Measurements from ENCODE around the gene PIN1.

Gene PIN1

DNA sequence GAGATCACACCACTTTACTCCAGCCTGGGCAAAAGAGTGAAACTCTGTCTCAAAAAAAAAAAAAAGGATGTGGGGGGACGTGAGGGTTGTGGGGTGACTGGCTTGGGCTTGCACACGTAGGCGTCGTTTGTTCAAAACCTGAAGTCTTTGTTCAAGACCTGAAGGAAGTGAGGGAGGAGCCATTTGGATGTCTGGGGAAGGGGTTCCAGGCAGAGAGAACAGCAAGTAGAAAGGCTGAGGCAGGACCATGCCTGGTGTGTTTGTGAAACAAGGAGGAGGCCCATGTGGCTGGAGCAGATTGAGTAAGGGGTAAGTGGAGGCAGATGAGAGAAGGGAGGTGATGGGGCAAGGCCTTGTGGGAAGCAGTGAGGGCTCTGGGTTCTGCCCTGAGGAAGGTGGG is 27.8 kb downstream of the PIN1 start:
- DNase-seq (ENCODE audit: extremely low spot score), result no peak
- CTCF ChIA-PET, result interaction anchor here (0.6 kb wide), 1 partner anchor 249 kb away, joined by 3 read pairs; no protein-coding TSS in a partner anchor
- POLR2A ChIA-PET, result no interaction called here
- TF ChIP-seq, protein P1, sequence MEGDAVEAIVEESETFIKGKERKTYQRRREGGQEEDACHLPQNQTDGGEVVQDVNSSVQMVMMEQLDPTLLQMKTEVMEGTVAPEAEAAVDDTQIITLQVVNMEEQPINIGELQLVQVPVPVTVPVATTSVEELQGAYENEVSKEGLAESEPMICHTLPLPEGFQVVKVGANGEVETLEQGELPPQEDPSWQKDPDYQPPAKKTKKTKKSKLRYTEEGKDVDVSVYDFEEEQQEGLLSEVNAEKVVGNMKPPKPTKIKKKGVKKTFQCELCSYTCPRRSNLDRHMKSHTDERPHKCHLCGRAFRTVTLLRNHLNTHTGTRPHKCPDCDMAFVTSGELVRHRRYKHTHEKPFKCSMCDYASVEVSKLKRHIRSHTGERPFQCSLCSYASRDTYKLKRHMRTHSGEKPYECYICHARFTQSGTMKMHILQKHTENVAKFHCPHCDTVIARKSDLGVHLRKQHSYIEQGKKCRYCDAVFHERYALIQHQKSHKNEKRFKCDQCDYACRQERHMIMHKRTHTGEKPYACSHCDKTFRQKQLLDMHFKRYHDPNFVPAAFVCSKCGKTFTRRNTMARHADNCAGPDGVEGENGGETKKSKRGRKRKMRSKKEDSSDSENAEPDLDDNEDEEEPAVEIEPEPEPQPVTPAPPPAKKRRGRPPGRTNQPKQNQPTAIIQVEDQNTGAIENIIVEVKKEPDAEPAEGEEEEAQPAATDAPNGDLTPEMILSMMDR (IDR thresholded peaks at IDR 0.05; ENCODE audit: control extremely low read depth, extremely low read depth, low read depth, missing control alignments), result no peak

DNA sequence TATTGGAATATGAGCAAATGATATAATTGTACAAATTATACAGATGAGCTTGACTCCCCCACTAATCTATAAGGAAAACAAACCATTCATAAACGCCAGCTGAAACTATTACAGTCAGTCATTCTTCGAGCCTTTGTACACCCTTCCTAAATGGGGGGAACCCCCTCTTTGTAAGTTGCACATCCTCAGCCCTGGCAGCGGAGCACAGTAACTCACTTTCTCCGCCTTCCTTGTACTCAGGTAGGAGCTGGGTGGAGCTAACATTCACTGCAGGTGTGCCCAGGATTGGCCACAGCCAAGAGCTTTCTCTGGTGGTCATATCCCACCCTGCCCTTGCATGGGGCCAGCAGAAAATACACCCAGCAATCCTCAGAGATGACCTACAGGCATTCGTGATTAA is 28.6 kb downstream of the PIN1 start:
- POLR2A ChIA-PET, result no interaction called here
- CTCF ChIA-PET, result no interaction called here
- TF ChIP-seq, protein P1 (IDR thresholded peaks at IDR 0.05; ENCODE audit: control extremely low read depth, extremely low read depth, low read depth, missing control alignments), result no peak
- no peak for DNase-seq (ENCODE audit: extremely low spot score)

DNA sequence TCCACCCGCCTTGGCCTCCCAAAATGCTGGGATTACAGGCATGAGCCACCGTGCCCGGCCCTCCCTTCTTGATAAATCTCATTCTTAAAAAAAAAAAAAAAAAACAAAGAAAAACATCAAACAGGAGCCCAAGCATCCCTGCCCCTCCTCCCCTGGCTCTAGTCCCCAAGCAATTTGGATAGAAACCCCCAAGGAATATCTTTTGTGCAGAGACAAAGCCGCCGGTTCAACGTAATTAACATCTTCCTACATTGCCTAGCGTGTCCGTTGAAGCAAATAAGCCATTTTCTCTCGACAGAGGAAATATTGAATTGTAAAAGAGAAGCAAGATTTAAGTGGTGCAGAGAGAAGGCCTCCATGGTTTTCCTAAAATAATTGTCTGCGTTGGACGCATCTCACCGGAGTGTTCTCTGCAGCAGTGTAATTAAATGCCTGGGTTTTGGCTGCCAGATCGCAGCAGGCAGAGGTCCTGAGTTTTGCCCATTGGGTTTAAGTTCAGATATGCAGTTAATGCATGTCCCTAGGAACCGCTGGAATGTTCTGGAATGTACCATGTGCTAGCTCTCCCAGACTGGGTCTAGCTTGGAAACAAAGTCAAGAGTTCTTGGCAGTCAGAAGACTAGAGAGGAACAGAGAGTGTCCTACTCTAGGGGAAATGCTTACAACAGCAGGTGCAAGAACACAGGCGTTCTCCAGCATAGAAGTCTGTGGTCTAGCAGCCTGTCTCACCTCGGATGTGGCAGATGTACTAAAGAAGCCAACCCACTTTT is 30.8 kb downstream of the PIN1 start:
- DNase-seq (ENCODE audit: extremely low spot score), result no peak
- ChIA-PET POLR2A (no interaction called here), CTCF (no interaction called here)
- TF ChIP-seq, protein P1 (IDR thresholded peaks at IDR 0.05; ENCODE audit: control extremely low read depth, extremely low read depth, low read depth, missing control alignments), result no peak

DNA sequence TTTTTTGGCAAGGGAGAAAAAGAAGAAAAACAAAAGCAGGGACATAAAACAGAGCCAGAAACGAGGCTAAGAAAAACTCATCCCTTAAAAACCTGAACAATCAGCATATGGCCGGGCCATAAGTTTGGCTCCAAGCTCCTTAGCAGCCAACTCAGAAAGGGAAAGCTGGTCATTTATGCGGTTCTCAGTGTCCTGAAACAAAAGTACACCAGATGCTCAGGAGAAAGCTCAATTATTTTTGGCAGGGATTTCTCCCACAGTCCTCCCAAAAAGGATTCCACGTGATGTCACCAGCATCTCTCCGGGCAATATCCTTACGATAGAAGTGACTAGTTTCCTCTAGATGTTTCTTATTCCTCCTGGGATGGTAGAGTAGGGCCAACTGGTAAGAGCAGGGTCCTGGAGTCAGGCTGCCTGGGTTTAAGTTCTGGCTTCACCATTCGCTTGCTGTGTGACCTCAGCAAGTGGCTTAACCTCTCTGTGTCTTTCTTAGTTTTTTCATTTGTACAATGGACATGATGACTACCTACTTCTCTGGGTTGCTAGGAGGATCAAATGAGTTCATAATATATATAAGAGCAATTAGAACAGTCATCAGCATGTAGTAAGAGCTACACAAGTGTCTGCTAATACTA is 34.0 kb downstream of the PIN1 start:
- POLR2A ChIA-PET, result no interaction called here
- CTCF ChIA-PET, result interaction anchor here (1.0 kb wide), 1 partner anchor 9 kb away, joined by 3 read pairs; no protein-coding TSS in a partner anchor
- DNase-seq (ENCODE audit: extremely low spot score), result no peak
- TF ChIP-seq, protein P1 (IDR thresholded peaks at IDR 0.05; ENCODE audit: control extremely low read depth, extremely low read depth, low read depth, missing control alignments), result no peak

- no peak for DNase-seq (ENCODE audit: extremely low spot score)
- TF ChIP-seq, protein P1 (IDR thresholded peaks at IDR 0.05; ENCODE audit: control extremely low read depth, extremely low read depth, low read depth, missing control alignments), result no peak
- ChIA-PET POLR2A (no interaction called here), CTCF (interaction anchor here (1.1 kb wide), 1 partner anchor 14 kb away, joined by 3 read pairs; no protein-coding TSS in a partner anchor)
These were observed 36.7 kb downstream of the PIN1 start for GRCh38 chr19:9871626-9872338.

DNA sequence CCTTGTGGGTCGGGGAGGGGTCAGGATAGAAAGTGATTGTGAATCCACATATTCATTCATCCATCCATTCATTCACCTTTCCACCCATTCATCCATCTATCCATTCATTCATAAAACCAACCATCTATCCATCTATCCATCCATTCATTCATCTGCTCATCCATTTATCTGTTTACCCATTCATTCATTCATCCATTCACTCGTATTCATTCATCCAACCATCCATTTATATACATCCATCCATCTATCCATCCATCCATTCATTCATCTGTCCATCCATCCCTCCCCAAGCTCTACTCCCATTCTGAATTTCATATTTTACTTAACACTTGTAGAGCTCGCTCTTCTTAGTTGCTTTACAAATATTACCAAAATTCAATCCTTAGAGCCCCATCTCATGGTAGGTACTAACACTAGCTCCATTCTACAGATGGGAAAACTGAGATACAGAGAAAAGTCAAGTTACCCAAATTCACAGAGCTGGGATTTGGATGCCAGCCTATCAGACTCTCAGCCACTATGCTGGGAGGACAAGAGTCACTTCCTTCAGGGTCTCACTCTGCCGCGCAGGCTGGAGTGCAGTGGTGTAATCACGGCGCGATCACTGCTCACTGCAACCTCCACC is 37.6 kb downstream of the PIN1 start:
- CTCF ChIA-PET, result interaction anchor here (1.1 to 1.3 kb wide), 2 partner anchors 15 to 32 kb away, joined by 3 read pairs; no protein-coding TSS in a partner anchor
- POLR2A ChIA-PET, result no interaction called here
- TF ChIP-seq, protein P1 (IDR thresholded peaks at IDR 0.05; ENCODE audit: control extremely low read depth, extremely low read depth, low read depth, missing control alignments), result no peak
- DNase-seq (ENCODE audit: extremely low spot score), result no peak
